NB4 (cell line): ENCODE measurements around the gene CTNNA3.

Experiments used
- DNase-seq: peaks from one replicate; pipeline ENCODE4 v3.0.0; 2010; ENCODE audit warnings: low read depth
- H3K4me3 ChIP-seq: one replicate; pipeline ENCODE4 v1.5.1; 2011; ENCODE audit warnings: mild to moderate bottlenecking, low read depth, low read length, moderate library complexity
- CTCF ChIP-seq: IDR thresholded peaks from one replicate; pipeline ENCODE4 v1.5.1; 2012; ENCODE audit warnings: low read depth, low read length
- MAX ChIP-seq: IDR thresholded peaks from 2 replicates; pipeline ENCODE4 v1.6.1; 2011; ENCODE audit warnings: low read depth, low read length
- MYC ChIP-seq: IDR thresholded peaks from 2 replicates; pipeline ENCODE4 v1.6.1; 2011; ENCODE audit warnings: low read depth, low read length
- POLR2A ChIP-seq: IDR thresholded peaks from 2 replicates; pipeline ENCODE4 v1.6.1; 2011; ENCODE audit warnings: mild to moderate bottlenecking; ENCODE audit not compliant: insufficient read length; ENCODE audit errors: extremely low read depth

CTNNA3 gene

GRCh38 chr10:66535439-66535838 is 1160.6 kb downstream of the CTNNA3 start:
- H3K4me3 ChIP-seq: no peak overlapping the region
- no peak for TF ChIP-seq POLR2A
- no peak for TF ChIP-seq CTCF
- TF ChIP-seq MYC: no peak
- TF ChIP-seq MAX: no peak
- DNase-seq: no peak

GRCh38 chr10:66534866-66535265 is 1161.1 kb downstream of the CTNNA3 start:
- TF ChIP-seq POLR2A: no peak
- TF ChIP-seq MYC: no peak
- no peak for TF ChIP-seq MAX
- no peak for TF ChIP-seq CTCF
- no peak overlapping the region for H3K4me3 ChIP-seq
- no peak for DNase-seq

- H3K4me3 ChIP-seq: no peak overlapping the region
- DNase-seq: no peak
- TF ChIP-seq POLR2A: no peak
- no peak for TF ChIP-seq MYC
- no peak for TF ChIP-seq CTCF
- no peak for TF ChIP-seq MAX
Observed at GRCh38 chr10:66521506-66521905, 1174.5 kb downstream of the CTNNA3 start.

- no peak overlapping the region for H3K4me3 ChIP-seq
- DNase-seq: no peak
- TF ChIP-seq MAX (no peak), CTCF (no peak)
Observed at GRCh38 chr10:66519616-66520015, 1176.4 kb downstream of the CTNNA3 start.

GRCh38 chr10:66514666-66515065 is 1181.3 kb downstream of the CTNNA3 start:
- H3K4me3 ChIP-seq: no peak overlapping the region
- TF ChIP-seq POLR2A: no peak
- TF ChIP-seq MAX: no peak
- TF ChIP-seq MYC: no peak
- TF ChIP-seq CTCF: no peak
- DNase-seq: no peak

- no peak for DNase-seq
- TF ChIP-seq POLR2A (no peak), CTCF (no peak), MYC (no peak)
- no peak overlapping the region for H3K4me3 ChIP-seq
Observed at GRCh38 chr10:66513504-66513903, 1182.5 kb downstream of the CTNNA3 start.
